Measurements from ENCODE around the gene PITPNC1.
"Not testable (repeated sequence)": the region's sequence is repeated elsewhere in the genome, so short reads cannot be mapped to it uniquely, and the experiment has no call there.

PITPNC1 gene

GRCh38 chr17:67628580-67629013, 251.5 kb downstream of the PITPNC1 start:
- DNase-seq (ENCODE audit: low spot score in 2 of 2), result no peak
- ATAC-seq, result peak; percentile 63
- H3K4me1 Mint-ChIP-seq, result peaks cover 15% of the 10 kb centered on the region
- H3K4me3 Mint-ChIP-seq, result no peak overlapping the region
- no peaks in the 10 kb centered on the region for H3K9me3 Mint-ChIP-seq
- peak overlapping the region; percentile 26 for H3K27ac Mint-ChIP-seq
- peaks cover 23% of the 10 kb centered on the region for H3K36me3 Mint-ChIP-seq

GRCh38 chr17:67629971-67630320, 252.9 kb downstream of the PITPNC1 start:
- ATAC-seq, result no peak
- H3K36me3 Mint-ChIP-seq, result peaks cover 32% of the 10 kb centered on the region
- no peaks in the 10 kb centered on the region for H3K9me3 Mint-ChIP-seq
- peaks cover 15% of the 10 kb centered on the region for H3K4me1 Mint-ChIP-seq
- peak overlapping the region; percentile 26 for H3K27ac Mint-ChIP-seq
- no peak for DNase-seq (ENCODE audit: low spot score in 2 of 2)
- H3K4me3 Mint-ChIP-seq, result no peak overlapping the region

GRCh38 chr17:67630836-67631235, 253.8 kb downstream of the PITPNC1 start:
- H3K36me3 Mint-ChIP-seq, result peaks cover 40% of the 10 kb centered on the region

GRCh38 chr17:67632141-67632540, 255.1 kb downstream of the PITPNC1 start:
- H3K4me1 Mint-ChIP-seq, result peaks cover 15% of the 10 kb centered on the region
- H3K4me3 Mint-ChIP-seq, result no peak overlapping the region
- peaks cover 51% of the 10 kb centered on the region for H3K36me3 Mint-ChIP-seq
- DNase-seq (ENCODE audit: low spot score in 2 of 2) (no peak), ATAC-seq (no peak)
- no peaks in the 10 kb centered on the region for H3K9me3 Mint-ChIP-seq
- no peak overlapping the region for H3K27ac Mint-ChIP-seq

More at GRCh38 chr17:67630836-67631235, 253.8 kb downstream of the PITPNC1 start:
- not testable (repeated sequence) for ATAC-seq; H3K9me3 Mint-ChIP-seq; H3K27ac Mint-ChIP-seq; DNase-seq (ENCODE audit: low spot score in 2 of 2); H3K4me3 Mint-ChIP-seq
- peaks cover 15% of the 10 kb centered on the region for H3K4me1 Mint-ChIP-seq

GRCh38 chr17:67633751-67634211, 256.7 kb downstream of the PITPNC1 start:
- H3K27ac Mint-ChIP-seq, result peak overlapping the region; percentile 59
- H3K4me1 Mint-ChIP-seq, result peaks cover 3% of the 10 kb centered on the region
- H3K9me3 Mint-ChIP-seq, result no peaks in the 10 kb centered on the region
- peaks cover 65% of the 10 kb centered on the region for H3K36me3 Mint-ChIP-seq
- H3K4me3 Mint-ChIP-seq, result no peak overlapping the region
- no peak for DNase-seq (ENCODE audit: low spot score in 2 of 2)
- ATAC-seq, result no peak

- ATAC-seq (no peak), DNase-seq (ENCODE audit: low spot score in 2 of 2) (no peak)
- H3K27ac Mint-ChIP-seq, result peak overlapping the region; percentile 44
- H3K9me3 Mint-ChIP-seq, result no peaks in the 10 kb centered on the region
- peaks cover 70% of the 10 kb centered on the region for H3K36me3 Mint-ChIP-seq
- no peak overlapping the region for H3K4me3 Mint-ChIP-seq
- no peaks in the 10 kb centered on the region for H3K4me1 Mint-ChIP-seq
These were observed 258.6 kb downstream of the PITPNC1 start for GRCh38 chr17:67635681-67636080.

GRCh38 chr17:67636312-67636711, 259.2 kb downstream of the PITPNC1 start:
- no peak for ATAC-seq
- no peak for DNase-seq (ENCODE audit: low spot score in 2 of 2)
- Mint-ChIP-seq H3K27ac (peak overlapping the region; percentile 44), H3K9me3 (no peaks in the 10 kb centered on the region), H3K4me3 (no peak overlapping the region), H3K36me3 (peaks cover 73% of the 10 kb centered on the region), H3K4me1 (no peaks in the 10 kb centered on the region)

GRCh38 chr17:67636834-67637520, 259.9 kb downstream of the PITPNC1 start:
- Mint-ChIP-seq H3K27ac (peak overlapping the region; percentile 44), H3K9me3 (no peaks in the 10 kb centered on the region), H3K36me3 (peaks cover 67% of the 10 kb centered on the region), H3K4me3 (no peak overlapping the region), H3K4me1 (peaks cover 2% of the 10 kb centered on the region)
- ATAC-seq (no peak), DNase-seq (ENCODE audit: low spot score in 2 of 2) (no peak)

GRCh38 chr17:67637901-67638641, 261.0 kb downstream of the PITPNC1 start:
- Mint-ChIP-seq H3K36me3 (peaks cover 56% of the 10 kb centered on the region), H3K4me1 (peaks cover 5% of the 10 kb centered on the region), H3K4me3 (no peak overlapping the region), H3K27ac (peak overlapping the region; percentile 48), H3K9me3 (no peaks in the 10 kb centered on the region)
- no peak for DNase-seq (ENCODE audit: low spot score in 2 of 2)
- ATAC-seq, result no peak

- peaks cover 48% of the 10 kb centered on the region for H3K36me3 Mint-ChIP-seq
- H3K4me3 Mint-ChIP-seq, result no peak overlapping the region
- no peak for ATAC-seq
- H3K27ac Mint-ChIP-seq, result peak overlapping the region; percentile 48
- H3K4me1 Mint-ChIP-seq, result peaks cover 5% of the 10 kb centered on the region
- no peaks in the 10 kb centered on the region for H3K9me3 Mint-ChIP-seq
- no peak for DNase-seq (ENCODE audit: low spot score in 2 of 2)
These were observed 261.8 kb downstream of the PITPNC1 start for GRCh38 chr17:67638871-67639270.

- Mint-ChIP-seq H3K4me1 (peaks cover 5% of the 10 kb centered on the region), H3K27ac (peak overlapping the region; percentile 14), H3K9me3 (no peaks in the 10 kb centered on the region), H3K4me3 (no peak overlapping the region), H3K36me3 (peaks cover 41% of the 10 kb centered on the region)
- ATAC-seq, result no peak
- DNase-seq (ENCODE audit: low spot score in 2 of 2), result no peak
These were observed 262.5 kb downstream of the PITPNC1 start for GRCh38 chr17:67639555-67639954.

GRCh38 chr17:67639979-67640378, 262.9 kb downstream of the PITPNC1 start:
- Mint-ChIP-seq H3K27ac (peak overlapping the region; percentile 14), H3K4me3 (no peak overlapping the region), H3K4me1 (peaks cover 5% of the 10 kb centered on the region), H3K36me3 (peaks cover 41% of the 10 kb centered on the region), H3K9me3 (no peaks in the 10 kb centered on the region)
- no peak for DNase-seq (ENCODE audit: low spot score in 2 of 2)
- no peak for ATAC-seq

- ATAC-seq (no peak), DNase-seq (ENCODE audit: low spot score in 2 of 2) (no peak)
- Mint-ChIP-seq H3K4me3 (no peak overlapping the region), H3K27ac (no peak overlapping the region), H3K9me3 (no peaks in the 10 kb centered on the region), H3K36me3 (peaks cover 18% of the 10 kb centered on the region), H3K4me1 (peaks cover 5% of the 10 kb centered on the region)
These were observed 265.4 kb downstream of the PITPNC1 start for GRCh38 chr17:67642488-67642887.

GRCh38 chr17:67644061-67644460, 267.0 kb downstream of the PITPNC1 start:
- H3K36me3 Mint-ChIP-seq, result peaks cover 7% of the 10 kb centered on the region
- H3K27ac Mint-ChIP-seq, result no peak overlapping the region
- H3K4me1 Mint-ChIP-seq, result peaks cover 16% of the 10 kb centered on the region
- H3K9me3 Mint-ChIP-seq, result no peaks in the 10 kb centered on the region
- DNase-seq (ENCODE audit: low spot score in 2 of 2) (no peak), ATAC-seq (no peak)
- no peak overlapping the region for H3K4me3 Mint-ChIP-seq

GRCh38 chr17:67645195-67645594, 268.1 kb downstream of the PITPNC1 start:
- ATAC-seq; H3K36me3 Mint-ChIP-seq; H3K27ac Mint-ChIP-seq; H3K4me3 Mint-ChIP-seq; DNase-seq (ENCODE audit: low spot score in 2 of 2); H3K9me3 Mint-ChIP-seq: not testable (repeated sequence)
- peaks cover 25% of the 10 kb centered on the region for H3K4me1 Mint-ChIP-seq

- H3K27ac Mint-ChIP-seq, result peak overlapping the region; percentile 20
- ATAC-seq (no peak), DNase-seq (ENCODE audit: low spot score in 2 of 2) (no peak)
- peaks cover 32% of the 10 kb centered on the region for H3K4me1 Mint-ChIP-seq
- no peaks in the 10 kb centered on the region for H3K9me3 Mint-ChIP-seq
- H3K36me3 Mint-ChIP-seq, result no peaks in the 10 kb centered on the region
- no peak overlapping the region for H3K4me3 Mint-ChIP-seq
These were observed 269.4 kb downstream of the PITPNC1 start for GRCh38 chr17:67646472-67646871.
